HEK293T (cell line): ENCODE data around the gene TXNIP.

ENCODE experiments used
- BHLHE40 ChIP-seq: fragments of 450-650 bp; IDR thresholded peaks from 2 replicates; pipeline ENCODE4 v1.6.1; 2016; ENCODE audit warnings: mild to moderate bottlenecking, moderate library complexity, borderline replicate concordance
- ELF4 ChIP-seq: fragments of 450-650 bp; IDR thresholded peaks from 2 replicates; pipeline ENCODE4 v1.6.1; 2017; ENCODE audit warnings: antibody characterized with exemption
- FOXK2 ChIP-seq: fragments of 450-650 bp; IDR thresholded peaks from 2 replicates; pipeline ENCODE4 v1.6.1; 2016; ENCODE audit warnings: mild to moderate bottlenecking
- L3MBTL2 ChIP-seq: fragments of 450-650 bp; conservative IDR thresholded peaks from 2 replicates; pipeline ENCODE4 v1.6.1; 2016; ENCODE audit warnings: mild to moderate bottlenecking
- SP1 ChIP-seq: fragments of 450-650 bp; IDR thresholded peaks from 2 replicates; pipeline ENCODE4 v1.6.1; 2017
- TARDBP ChIP-seq: fragments of 450-650 bp; IDR thresholded peaks from 2 replicates; pipeline ENCODE4 v1.6.1; 2016
- ZNF384 ChIP-seq: fragments of 450-650 bp; IDR thresholded peaks from 2 replicates; pipeline ENCODE4 v1.6.1; 2016

- TF ChIP-seq BHLHE40 = no peak
- TF ChIP-seq SP1 = no peak
- no peak for TF ChIP-seq ELF4
- no peak for TF ChIP-seq TARDBP
- TF ChIP-seq ZNF384 = no peak
- no peak for TF ChIP-seq L3MBTL2
- TF ChIP-seq FOXK2 = no peak
Measured at GRCh38 chr1:146016891-146017290, 20.5 kb upstream of the TXNIP start.
